ENCODE data around the gene PSMA4. TPM values are rescaled to one million over a fixed set of nuclear protein-coding genes. Genes with fewer than 3 reads are reported as not detected.

The PSMA4 gene
- total and polyA plus RNA-seq, 4 donors = 92.7 to 244 (median 161) TPM

GRCh38 chr15:78574944-78575343 lies 34.7 kb downstream of the PSMA4 start:
- WGBS, 2 donors = 94 to 96% methylated on average over 1 of the region's 1 CpG
- H3K27ac ChIP-seq (ENCODE audit: low read depth in 1 of 2, low read length in 1 of 2) = no peak overlapping the region
- DNase-seq (no peak), ATAC-seq (ENCODE audit: insufficient read depth, low FRiP score) (no peak)
- H3K36me3 ChIP-seq (ENCODE audit: control insufficient read depth in 4 of 4, insufficient read depth in 4 of 4, low read length in 4 of 4) = no peaks in the 10 kb centered on the region
- no peak for TF ChIP-seq CTCF (IDR thresholded peaks at IDR 0.05; ENCODE audit: control extremely low read depth, extremely low read depth)
- no peak overlapping the region for H3K4me3 ChIP-seq
- H3K27me3 ChIP-seq (ENCODE audit: control insufficient read depth in 3 of 3, insufficient read depth in 3 of 3, low read length in 2 of 3) = peaks cover 0 to 2% (median 0%) of the 10 kb centered on the region in 3 donors
- no peak overlapping the region for H3K9ac ChIP-seq (ENCODE audit: insufficient read depth in 1 of 2, low read length in 2 of 2)
- no peaks in the 10 kb centered on the region for H3K9me3 ChIP-seq (ENCODE audit: control insufficient read depth in 4 of 4, insufficient read depth in 3 of 4, low read length in 3 of 4)
- peaks cover 0 to 4% (median 0%) of the 10 kb centered on the region in 5 donors for H3K4me1 ChIP-seq (ENCODE audit: control insufficient read depth in 5 of 5, insufficient read depth in 5 of 5, low read length in 5 of 5)

DNA sequence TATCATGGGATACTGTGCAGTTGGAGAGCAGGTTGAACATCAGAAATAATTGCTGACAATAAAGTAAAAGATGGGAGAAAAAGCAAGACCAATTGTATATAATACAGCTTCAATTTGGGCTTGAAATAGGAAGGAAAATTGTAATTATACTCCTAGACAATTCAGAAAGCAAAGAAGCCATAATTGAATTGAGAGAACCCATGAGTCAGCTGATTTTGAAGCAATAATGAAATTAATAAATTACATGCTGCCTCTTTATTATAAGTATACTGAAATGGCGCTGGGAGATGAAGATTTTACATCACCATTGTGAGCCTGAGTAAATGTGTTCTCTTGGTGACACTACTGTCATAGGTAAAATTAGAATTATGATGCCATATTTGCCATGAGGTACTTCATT lies 57.3 kb downstream of the PSMA4 start:
- no peak overlapping the region for H3K27ac ChIP-seq (ENCODE audit: low read depth in 1 of 2, low read length in 1 of 2)
- H3K4me3 ChIP-seq = no peak overlapping the region
- H3K9me3 ChIP-seq (ENCODE audit: control insufficient read depth in 4 of 4, insufficient read depth in 3 of 4, low read length in 3 of 4) = peaks cover 0 to 5% (median 0%) of the 10 kb centered on the region in 4 donors
- H3K4me1 ChIP-seq (ENCODE audit: control insufficient read depth in 5 of 5, insufficient read depth in 5 of 5, low read length in 5 of 5) = no peaks in the 10 kb centered on the region
- DNase-seq (no peak), ATAC-seq (ENCODE audit: insufficient read depth, low FRiP score) (no peak)
- peaks cover 0 to 4% (median 0%) of the 10 kb centered on the region in 3 donors for H3K27me3 ChIP-seq (ENCODE audit: control insufficient read depth in 3 of 3, insufficient read depth in 3 of 3, low read length in 2 of 3)
- H3K9ac ChIP-seq (ENCODE audit: insufficient read depth in 1 of 2, low read length in 2 of 2) = no peak overlapping the region
- no peaks in the 10 kb centered on the region for H3K36me3 ChIP-seq (ENCODE audit: control insufficient read depth in 4 of 4, insufficient read depth in 4 of 4, low read length in 4 of 4)
- TF ChIP-seq CTCF (IDR thresholded peaks at IDR 0.05; ENCODE audit: control extremely low read depth, extremely low read depth) = no peak
- WGBS, 2 donors = 92 to 97% methylated on average over 1 of the region's 1 CpG

DNA sequence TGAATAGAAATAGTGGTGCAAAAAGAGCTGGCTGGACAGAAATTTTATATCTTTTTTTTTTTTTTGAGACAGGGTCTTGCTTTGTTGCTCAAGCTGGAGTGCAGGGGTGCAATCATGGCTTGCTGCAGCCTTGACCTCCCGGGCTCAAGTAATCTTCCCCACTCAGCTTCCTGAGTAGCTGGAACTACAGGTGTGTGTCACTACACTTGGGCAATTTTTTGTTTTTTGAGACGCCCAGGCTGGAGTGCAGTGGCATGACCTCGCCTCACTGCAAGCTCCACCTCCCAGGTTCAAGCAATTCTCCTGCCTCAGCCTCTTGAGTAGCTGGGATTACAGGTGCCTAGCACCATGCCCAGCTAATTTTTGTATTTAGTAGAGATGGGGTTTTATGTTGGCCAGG lies 58.1 kb downstream of the PSMA4 start:
- H3K9ac ChIP-seq (ENCODE audit: insufficient read depth in 1 of 2, low read length in 2 of 2) = no peak overlapping the region
- H3K4me3 ChIP-seq = no peak overlapping the region
- H3K4me1 ChIP-seq (ENCODE audit: control insufficient read depth in 5 of 5, insufficient read depth in 5 of 5, low read length in 5 of 5) = no peaks in the 10 kb centered on the region
- no peaks in the 10 kb centered on the region for H3K36me3 ChIP-seq (ENCODE audit: control insufficient read depth in 4 of 4, insufficient read depth in 4 of 4, low read length in 4 of 4)
- 71 to 74% methylated on average over 3 of the region's 3 CpGs for WGBS, 2 donors
- H3K27ac ChIP-seq (ENCODE audit: low read depth in 1 of 2, low read length in 1 of 2) = no peak overlapping the region
- ATAC-seq (ENCODE audit: insufficient read depth, low FRiP score) (no peak), DNase-seq (no peak)
- peaks cover 0 to 4% (median 1%) of the 10 kb centered on the region in 3 donors for H3K27me3 ChIP-seq (ENCODE audit: control insufficient read depth in 3 of 3, insufficient read depth in 3 of 3, low read length in 2 of 3)
- peaks cover 0 to 5% (median 0%) of the 10 kb centered on the region in 4 donors for H3K9me3 ChIP-seq (ENCODE audit: control insufficient read depth in 4 of 4, insufficient read depth in 3 of 4, low read length in 3 of 4)
- no peak for TF ChIP-seq CTCF (IDR thresholded peaks at IDR 0.05; ENCODE audit: control extremely low read depth, extremely low read depth)

GRCh38 chr15:78599189-78599588 lies 58.9 kb downstream of the PSMA4 start:
- no peak for TF ChIP-seq CTCF (IDR thresholded peaks at IDR 0.05; ENCODE audit: control extremely low read depth, extremely low read depth)
- ATAC-seq (ENCODE audit: insufficient read depth, low FRiP score) (no peak), DNase-seq (no peak)
- H3K9me3 ChIP-seq (ENCODE audit: control insufficient read depth in 4 of 4, insufficient read depth in 3 of 4, low read length in 3 of 4) = peaks cover 0 to 5% (median 0%) of the 10 kb centered on the region in 4 donors
- no peak overlapping the region for H3K27ac ChIP-seq (ENCODE audit: low read depth in 1 of 2, low read length in 1 of 2)
- H3K27me3 ChIP-seq (ENCODE audit: control insufficient read depth in 3 of 3, insufficient read depth in 3 of 3, low read length in 2 of 3) = peaks cover 0 to 4% (median 4%) of the 10 kb centered on the region in 3 donors
- H3K36me3 ChIP-seq (ENCODE audit: control insufficient read depth in 4 of 4, insufficient read depth in 4 of 4, low read length in 4 of 4) = no peaks in the 10 kb centered on the region
- no peaks in the 10 kb centered on the region for H3K4me1 ChIP-seq (ENCODE audit: control insufficient read depth in 5 of 5, insufficient read depth in 5 of 5, low read length in 5 of 5)
- no peak overlapping the region for H3K4me3 ChIP-seq
- no peak overlapping the region for H3K9ac ChIP-seq (ENCODE audit: insufficient read depth in 1 of 2, low read length in 2 of 2)
